SU-DHL-6 (cell line): ENCODE results near the gene UBQLN1.

Source experiments
- H2AFZ ChIP-seq: fragments of 200-600 bp; sonication (generic); 2 replicates; pipeline ENCODE4 v1.6.1; 2014; ENCODE audit warnings: low read depth, mild to moderate bottlenecking, moderate library complexity, mixed read lengths, antibody characterized with exemption, low read length; ENCODE audit not compliant: severe bottlenecking
- H3F3A ChIP-seq: fragments of 200-600 bp; shearing (Covaris generic); 2 replicates; pipeline ENCODE4 v1.6.0; 2016; ENCODE audit warnings: antibody characterized with exemption, mild to moderate bottlenecking; ENCODE audit not compliant: insufficient read depth
- H3K27ac ChIP-seq: fragments of 200-600 bp; sonication (generic); 2 replicates; pipeline ENCODE4 v1.5.1; 2016; ENCODE audit warnings: low read depth, mild to moderate bottlenecking, low read length, moderate library complexity, mixed read lengths
- H3K27me3 ChIP-seq: fragments of 200-600 bp; sonication (generic), shearing (Covaris generic); 2 replicates; pipeline ENCODE4 v1.6.0; 2014; ENCODE audit warnings: mild to moderate bottlenecking, low read length
- H3K36me3 ChIP-seq: fragments of 200-600 bp; sonication (generic); 2 replicates; pipeline ENCODE4 v1.6.1; 2014; ENCODE audit warnings: mild to moderate bottlenecking, low read length, mixed read lengths
- H3K4me2 ChIP-seq: fragments of 300-600, 200-600 bp; shearing (Covaris generic), sonication (generic); 2 replicates; pipeline ENCODE4 v1.6.0; 2014; ENCODE audit warnings: low read length, low read depth, mild to moderate bottlenecking; ENCODE audit not compliant: poor library complexity, severe bottlenecking
- H3K4me3 ChIP-seq: fragments of 200-600 bp; sonication (generic); 2 replicates; pipeline ENCODE4 v1.5.1; 2014; ENCODE audit warnings: antibody characterized with exemption, low read length, mild to moderate bottlenecking, mixed read lengths; ENCODE audit not compliant: insufficient read depth, poor library complexity, severe bottlenecking
- H3K79me2 ChIP-seq: fragments of 200-600 bp; sonication (generic); 2 replicates; pipeline ENCODE4 v1.6.1; 2014; ENCODE audit warnings: mild to moderate bottlenecking, low read length, moderate library complexity; ENCODE audit not compliant: insufficient read depth
- H3K9ac ChIP-seq: fragments of 200-600 bp; sonication (generic); 2 replicates; pipeline ENCODE4 v1.7.0; 2014; ENCODE audit warnings: mild to moderate bottlenecking, low read length
- H3K9me2 ChIP-seq: fragments of 200-600 bp; sonication (generic); replicated peaks from 2 replicates; pipeline ENCODE4 v1.6.1; 2014; ENCODE audit warnings: low read length; ENCODE audit not compliant: insufficient read depth
- H3K9me3 ChIP-seq: fragments of 200-600 bp; sonication (generic); 2 replicates; pipeline ENCODE4 v1.6.1; 2014; ENCODE audit warnings: low read length, mixed read lengths; ENCODE audit not compliant: insufficient read depth
- H4K20me1 ChIP-seq: fragments of 200-600 bp; sonication (generic); 2 replicates; pipeline ENCODE4 v1.6.1; 2014; ENCODE audit warnings: low read depth, mild to moderate bottlenecking, antibody characterized with exemption, low read length, moderate library complexity, mixed read lengths
- EZH2phosphoT487 ChIP-seq: fragments of 200-600 bp; sonication (generic), shearing (Covaris generic); conservative IDR thresholded peaks from 2 replicates; pipeline ENCODE4 v1.6.1; 2018; ENCODE audit warnings: mild to moderate bottlenecking, antibody characterized with exemption, low read length, moderate library complexity, mixed read lengths
- TF ChIP-seq, protein P1 (sequence below): fragments of 200-600 bp; sonication (generic); IDR thresholded peaks from one replicate; pipeline ENCODE4 v1.5.1; 2017; ENCODE audit warnings: antibody characterized with exemption, mild to moderate bottlenecking, low read length, moderate library complexity; ENCODE audit not compliant: insufficient read depth, poor library complexity, severe bottlenecking

The UBQLN1 gene

DNA sequence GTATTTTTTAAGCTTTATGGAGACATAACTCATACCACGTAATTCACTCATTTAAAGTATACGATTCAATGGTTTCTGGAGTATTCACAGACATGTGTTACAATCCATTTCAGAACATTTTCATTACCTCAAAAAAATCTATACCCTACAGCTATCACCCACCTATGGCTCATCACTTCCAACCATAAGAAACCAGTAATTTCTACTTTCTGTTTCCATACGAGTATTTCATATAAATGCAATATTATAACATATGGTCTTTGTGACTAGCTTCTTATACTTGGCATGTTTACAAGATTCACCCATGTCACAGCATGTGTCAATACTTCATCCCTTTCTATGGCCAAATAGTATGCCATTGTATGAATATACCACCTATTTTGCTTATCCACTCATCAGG, 18.8 kb downstream of the UBQLN1 start:
- H3K27me3 ChIP-seq = no peaks in the 10 kb centered on the region
- no peak overlapping the region for H3K9ac ChIP-seq
- peaks cover 35% of the 10 kb centered on the region; the same call in 1 of the 2 replicates for H4K20me1 ChIP-seq
- H3K27ac ChIP-seq = no peak overlapping the region
- H2AFZ ChIP-seq = no peak overlapping the region
- H3K9me3 ChIP-seq = no peaks in the 10 kb centered on the region
- no peaks in the 10 kb centered on the region for H3F3A ChIP-seq
- peaks cover 99% of the 10 kb centered on the region for H3K79me2 ChIP-seq
- H3K4me2 ChIP-seq = no peak overlapping the region
- TF ChIP-seq EZH2phosphoT487 = no peak
- TF ChIP-seq, protein P1, sequence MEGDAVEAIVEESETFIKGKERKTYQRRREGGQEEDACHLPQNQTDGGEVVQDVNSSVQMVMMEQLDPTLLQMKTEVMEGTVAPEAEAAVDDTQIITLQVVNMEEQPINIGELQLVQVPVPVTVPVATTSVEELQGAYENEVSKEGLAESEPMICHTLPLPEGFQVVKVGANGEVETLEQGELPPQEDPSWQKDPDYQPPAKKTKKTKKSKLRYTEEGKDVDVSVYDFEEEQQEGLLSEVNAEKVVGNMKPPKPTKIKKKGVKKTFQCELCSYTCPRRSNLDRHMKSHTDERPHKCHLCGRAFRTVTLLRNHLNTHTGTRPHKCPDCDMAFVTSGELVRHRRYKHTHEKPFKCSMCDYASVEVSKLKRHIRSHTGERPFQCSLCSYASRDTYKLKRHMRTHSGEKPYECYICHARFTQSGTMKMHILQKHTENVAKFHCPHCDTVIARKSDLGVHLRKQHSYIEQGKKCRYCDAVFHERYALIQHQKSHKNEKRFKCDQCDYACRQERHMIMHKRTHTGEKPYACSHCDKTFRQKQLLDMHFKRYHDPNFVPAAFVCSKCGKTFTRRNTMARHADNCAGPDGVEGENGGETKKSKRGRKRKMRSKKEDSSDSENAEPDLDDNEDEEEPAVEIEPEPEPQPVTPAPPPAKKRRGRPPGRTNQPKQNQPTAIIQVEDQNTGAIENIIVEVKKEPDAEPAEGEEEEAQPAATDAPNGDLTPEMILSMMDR = no peak
- H3K36me3 ChIP-seq = no peaks in the 10 kb centered on the region
- H3K4me3 ChIP-seq = no peak overlapping the region
- H3K9me2 ChIP-seq = no peaks in the 10 kb centered on the region

DNA sequence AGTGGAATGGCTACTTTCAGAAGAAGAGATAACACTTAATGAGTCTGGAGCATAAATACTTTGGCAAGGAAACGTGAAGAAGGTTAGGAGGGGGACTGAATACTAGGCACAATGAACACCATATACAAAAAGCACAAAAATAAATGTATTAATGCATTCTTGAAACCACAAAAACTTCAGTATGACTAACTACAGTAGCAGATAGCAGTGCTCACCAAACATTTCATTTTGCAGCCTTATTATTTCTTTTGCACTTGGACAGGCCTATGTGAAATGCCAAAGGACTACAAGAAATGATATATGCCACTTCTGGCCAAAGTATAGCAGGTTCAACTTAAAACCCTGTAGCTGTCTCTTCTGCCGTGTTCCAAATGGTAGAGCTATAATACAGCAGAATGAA, 26.3 kb downstream of the UBQLN1 start:
- Histone ChIP-seq H3K36me3 (peaks cover 14% of the 10 kb centered on the region; the same call in 1 of the 2 replicates), H3K79me2 (peaks cover 51% of the 10 kb centered on the region)

DNA sequence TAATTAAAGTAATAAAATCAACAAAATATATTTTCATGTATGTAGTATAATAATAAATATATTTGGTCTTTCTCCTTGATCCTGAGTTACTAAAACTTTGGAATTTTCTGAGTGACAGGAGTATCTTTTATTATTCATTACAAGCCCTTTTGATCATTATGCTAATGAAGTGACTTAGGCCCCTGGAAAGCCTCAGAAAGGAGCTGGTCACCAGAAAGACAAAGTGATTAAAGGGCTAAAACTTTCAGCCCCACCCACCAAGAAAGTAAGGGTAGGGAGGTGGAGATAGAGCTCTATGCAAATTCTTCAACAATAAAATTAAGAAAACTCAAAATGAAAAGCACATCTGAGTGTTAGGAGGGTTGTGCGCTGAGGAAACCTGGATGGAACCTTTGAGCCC, 27.5 kb downstream of the UBQLN1 start:
- no peak for TF ChIP-seq EZH2phosphoT487
- TF ChIP-seq, protein P1 = no peak
- H3K36me3 ChIP-seq = peaks cover 19% of the 10 kb centered on the region
- H3K9me2 ChIP-seq = no peaks in the 10 kb centered on the region
- H3K4me3 ChIP-seq = no peak overlapping the region
- no peak overlapping the region for H3K9ac ChIP-seq
- no peaks in the 10 kb centered on the region for H4K20me1 ChIP-seq
- no peaks in the 10 kb centered on the region for H3F3A ChIP-seq
- H3K9me3 ChIP-seq = no peaks in the 10 kb centered on the region
- no peak overlapping the region for H3K27ac ChIP-seq
- no peak overlapping the region for H3K4me2 ChIP-seq
- no peaks in the 10 kb centered on the region for H3K27me3 ChIP-seq
- peaks cover 38% of the 10 kb centered on the region for H3K79me2 ChIP-seq
- no peak overlapping the region for H2AFZ ChIP-seq

More for the DNA sequence above, 26.3 kb downstream of the UBQLN1 start:
- Histone ChIP-seq H2AFZ (no peak overlapping the region), H4K20me1 (0 out of 2 replicates have a peak, but pooled peaks cover 2% of the 10 kb centered on the region), H3K4me2 (no peak overlapping the region), H3K9ac (no peak overlapping the region), H3K4me3 (no peak overlapping the region), H3K27me3 (no peaks in the 10 kb centered on the region), H3K27ac (no peak overlapping the region), H3K9me2 (no peaks in the 10 kb centered on the region), H3F3A (no peaks in the 10 kb centered on the region), H3K9me3 (no peaks in the 10 kb centered on the region)
- TF ChIP-seq, protein P1 = no peak
- no peak for TF ChIP-seq EZH2phosphoT487
